ENCODE data around the gene MYL4. TPM values are rescaled to one million over a fixed set of nuclear protein-coding genes. Genes with fewer than 3 reads are reported as not detected.

Gene MYL4
- total RNA-seq, 2 experiments from 2014 or later: not detected

- ChIA-PET POLR2A (no interaction called here), CTCF (interaction anchor here (1.0 to 1.4 kb wide), 3 partner anchors 9 to 75 kb away, joined by 3 to 4 read pairs (median 3); no protein-coding TSS in a partner anchor)
- no peak for DNase-seq
- Mint-ChIP-seq H3K27ac (no peak overlapping the region), H3K9me3 (peaks cover 2% of the 10 kb centered on the region), H3K4me3 (no peak overlapping the region), H3K4me1 (peaks cover 12% of the 10 kb centered on the region), H3K36me3 (ENCODE audit: low read depth) (no peaks in the 10 kb centered on the region), H3K27me3 (peaks cover 8% of the 10 kb centered on the region)
These were observed 31.0 kb downstream of the MYL4 start for GRCh38 chr17:47239967-47240651.

- Mint-ChIP-seq H3K4me1 (peaks cover 12% of the 10 kb centered on the region), H3K27me3 (peaks cover 10% of the 10 kb centered on the region), H3K27ac (no peak overlapping the region), H3K9me3 (peaks cover 2% of the 10 kb centered on the region), H3K36me3 (ENCODE audit: low read depth) (no peaks in the 10 kb centered on the region), H3K4me3 (no peak overlapping the region)
- ChIA-PET CTCF (interaction anchor here (0.7 to 1.4 kb wide), 4 partner anchors 10 to 75 kb away, joined by 3 to 4 read pairs (median 3); no protein-coding TSS in a partner anchor), POLR2A (no interaction called here)
- no peak for DNase-seq
These were observed 31.7 kb downstream of the MYL4 start for GRCh38 chr17:47240806-47241205.

- peaks cover 12% of the 10 kb centered on the region for H3K4me1 Mint-ChIP-seq
- CTCF ChIA-PET: no interaction called here
- H3K27ac Mint-ChIP-seq: no peak overlapping the region
- H3K4me3 Mint-ChIP-seq: no peak overlapping the region
- peaks cover 18% of the 10 kb centered on the region for H3K27me3 Mint-ChIP-seq
- no peaks in the 10 kb centered on the region for H3K36me3 Mint-ChIP-seq (ENCODE audit: low read depth)
- POLR2A ChIA-PET: no interaction called here
- H3K9me3 Mint-ChIP-seq: no peaks in the 10 kb centered on the region
- no peak for DNase-seq
These were observed 33.5 kb downstream of the MYL4 start for GRCh38 chr17:47242648-47243047.

GRCh38 chr17:47243737-47244598 lies 34.8 kb downstream of the MYL4 start:
- H3K36me3 Mint-ChIP-seq (ENCODE audit: low read depth): no peaks in the 10 kb centered on the region
- H3K27ac Mint-ChIP-seq: no peak overlapping the region
- ChIA-PET CTCF (interaction anchor here (0.5 kb wide), 1 partner anchor 49 kb away, joined by 3 read pairs; no protein-coding TSS in a partner anchor), POLR2A (no interaction called here)
- no peaks in the 10 kb centered on the region for H3K9me3 Mint-ChIP-seq
- peaks cover 24% of the 10 kb centered on the region for H3K27me3 Mint-ChIP-seq
- DNase-seq: no peak
- no peak overlapping the region for H3K4me3 Mint-ChIP-seq
- peaks cover 12% of the 10 kb centered on the region for H3K4me1 Mint-ChIP-seq

- Mint-ChIP-seq H3K27ac (no peak overlapping the region), H3K27me3 (peaks cover 26% of the 10 kb centered on the region), H3K4me1 (peaks cover 9% of the 10 kb centered on the region), H3K4me3 (no peak overlapping the region), H3K36me3 (ENCODE audit: low read depth) (no peaks in the 10 kb centered on the region), H3K9me3 (no peaks in the 10 kb centered on the region)
- no peak for DNase-seq
- POLR2A ChIA-PET: no interaction called here
- CTCF ChIA-PET: interaction anchor here (0.5 kb wide), 1 partner anchor 50 kb away, joined by 3 read pairs; no protein-coding TSS in a partner anchor
These were observed 35.5 kb downstream of the MYL4 start for GRCh38 chr17:47244697-47245096.

GRCh38 chr17:47246120-47246519 lies 37.0 kb downstream of the MYL4 start:
- no peak for DNase-seq
- CTCF ChIA-PET: interaction anchor here (1.2 kb wide), 1 partner anchor 15 kb away, joined by 3 read pairs; no protein-coding TSS in a partner anchor
- no peaks in the 10 kb centered on the region for H3K9me3 Mint-ChIP-seq

GRCh38 chr17:47250855-47251254 lies 41.7 kb downstream of the MYL4 start:
- Mint-ChIP-seq H3K27me3 (peaks cover 55% of the 10 kb centered on the region), H3K4me1 (peaks cover 10% of the 10 kb centered on the region), H3K4me3 (no peak overlapping the region), H3K27ac (no peak overlapping the region), H3K36me3 (ENCODE audit: low read depth) (peaks cover 2% of the 10 kb centered on the region), H3K9me3 (no peaks in the 10 kb centered on the region)
- POLR2A ChIA-PET: no interaction called here
- DNase-seq: no peak
- CTCF ChIA-PET: interaction anchor here (0.8 kb wide), 1 partner anchor 10 kb away, joined by 3 read pairs; no protein-coding TSS in a partner anchor

More at GRCh38 chr17:47246120-47246519, 37.0 kb downstream of the MYL4 start:
- Mint-ChIP-seq H3K27me3 (peaks cover 33% of the 10 kb centered on the region), H3K4me1 (no peaks in the 10 kb centered on the region), H3K4me3 (no peak overlapping the region), H3K36me3 (ENCODE audit: low read depth) (no peaks in the 10 kb centered on the region), H3K27ac (no peak overlapping the region)
- POLR2A ChIA-PET: no interaction called here

GRCh38 chr17:47251421-47251940 lies 42.3 kb downstream of the MYL4 start:
- POLR2A ChIA-PET: no interaction called here
- peaks cover 13% of the 10 kb centered on the region for H3K4me1 Mint-ChIP-seq
- no peak for DNase-seq
- H3K36me3 Mint-ChIP-seq (ENCODE audit: low read depth): peaks cover 2% of the 10 kb centered on the region
- H3K27me3 Mint-ChIP-seq: peaks cover 56% of the 10 kb centered on the region
- no peak overlapping the region for H3K27ac Mint-ChIP-seq
- H3K9me3 Mint-ChIP-seq: no peaks in the 10 kb centered on the region
- H3K4me3 Mint-ChIP-seq: no peak overlapping the region
- CTCF ChIA-PET: interaction anchor here (0.8 kb wide), 1 partner anchor 10 kb away, joined by 3 read pairs; no protein-coding TSS in a partner anchor

GRCh38 chr17:47252209-47252608 lies 43.1 kb downstream of the MYL4 start:
- peaks cover 61% of the 10 kb centered on the region for H3K27me3 Mint-ChIP-seq
- no peaks in the 10 kb centered on the region for H3K9me3 Mint-ChIP-seq
- ChIA-PET CTCF (interaction anchor here (1.1 kb wide), 1 partner anchor 11 kb away, joined by 4 read pairs; no protein-coding TSS in a partner anchor), POLR2A (interaction anchor here (0.5 kb wide), 1 partner anchor 189 kb away, joined by 3 read pairs; no protein-coding TSS in a partner anchor)
- H3K4me3 Mint-ChIP-seq: peak overlapping the region; percentile 30
- DNase-seq: no peak
- no peak overlapping the region for H3K27ac Mint-ChIP-seq
- peaks cover 19% of the 10 kb centered on the region for H3K4me1 Mint-ChIP-seq
- H3K36me3 Mint-ChIP-seq (ENCODE audit: low read depth): peaks cover 2% of the 10 kb centered on the region

- Mint-ChIP-seq H3K9me3 (no peaks in the 10 kb centered on the region), H3K27me3 (peaks cover 68% of the 10 kb centered on the region), H3K4me1 (peaks cover 27% of the 10 kb centered on the region), H3K27ac (no peak overlapping the region), H3K36me3 (ENCODE audit: low read depth) (peaks cover 2% of the 10 kb centered on the region), H3K4me3 (peak overlapping the region; percentile 60)
- no peak for DNase-seq
- ChIA-PET CTCF (interaction anchor here (1.1 kb wide), 1 partner anchor 12 kb away, joined by 4 read pairs; no protein-coding TSS in a partner anchor), POLR2A (interaction anchor here (0.5 kb wide), 1 partner anchor 189 kb away, joined by 3 read pairs; no protein-coding TSS in a partner anchor)
These were observed 43.8 kb downstream of the MYL4 start for GRCh38 chr17:47252766-47253512.

- POLR2A ChIA-PET: no interaction called here
- H3K27ac Mint-ChIP-seq: no peak within 1 kb of the TSS
These were observed 44.6 kb downstream of the MYL4 start, which contains the start of gene ITGB3 for GRCh38 chr17:47253541-47254402. ITGB3 (plus strand) TSS chr17:47253827; CDS start chr17:47253862, 35 bp downstream.

More at GRCh38 chr17:47253541-47254402, 44.6 kb downstream of the MYL4 start, which contains the start of gene ITGB3:
- CTCF ChIA-PET: no interaction called here
- H3K4me3 Mint-ChIP-seq: peak within 1 kb of the TSS; percentile 83
- DNase-seq: peak; percentile 62
- H3K9me3 Mint-ChIP-seq: no peaks in the 10 kb centered on the region
- peaks cover 2% of the 10 kb centered on the region for H3K36me3 Mint-ChIP-seq (ENCODE audit: low read depth)
- peaks cover 70% of the 10 kb centered on the region for H3K27me3 Mint-ChIP-seq
- peaks cover 35% of the 10 kb centered on the region for H3K4me1 Mint-ChIP-seq

Measured in activated CD4-positive, alpha-beta T cell treated with anti-CD3 and anti-CD28 coated beads, Interleukin-2, amount 10 ng/mL, durations not matched to agents 7 days and 5 days (primary cell).